Measurements from ENCODE around the gene SCG2.

The SCG2 gene

GRCh38 chr2:223570784-223571183 is 31.4 kb downstream of the SCG2 start:
- DNase-seq (ENCODE audit: low spot score): no peak

- no peak for DNase-seq (ENCODE audit: low spot score)
Measured at GRCh38 chr2:223566396-223566795, 35.8 kb downstream of the SCG2 start.

GRCh38 chr2:223563462-223563861 is 38.7 kb downstream of the SCG2 start:
- DNase-seq (ENCODE audit: low spot score): no peak

GRCh38 chr2:223562078-223562477 is 40.1 kb downstream of the SCG2 start:
- DNase-seq (ENCODE audit: low spot score): no peak

GRCh38 chr2:223560749-223561435 is 41.3 kb downstream of the SCG2 start:
- DNase-seq (ENCODE audit: low spot score): no peak

- DNase-seq (ENCODE audit: low spot score): no peak
Measured at GRCh38 chr2:223558970-223559369, 43.2 kb downstream of the SCG2 start.

- DNase-seq (ENCODE audit: low spot score): no peak
Measured at GRCh38 chr2:223554923-223555322, 47.2 kb downstream of the SCG2 start.

- DNase-seq (ENCODE audit: low spot score): no peak
Measured at GRCh38 chr2:223549215-223549614, 52.9 kb downstream of the SCG2 start.

- no peak for DNase-seq (ENCODE audit: low spot score)
Measured at GRCh38 chr2:223548194-223548593, 54.0 kb downstream of the SCG2 start.
